Panc1 (cell line): ENCODE data around the gene USP44.

Source experiments
- CTCF ChIP-seq: fragments of 450-650 bp; IDR thresholded peaks from 2 replicates; pipeline ENCODE4 v1.5.1; 2017; ENCODE audit warnings: mild to moderate bottlenecking
- POLR2AphosphoS5 ChIP-seq: IDR thresholded peaks from 2 replicates; pipeline ENCODE4 v1.6.1; 2012; ENCODE audit warnings: mild to moderate bottlenecking, low read depth, low read length, moderate library complexity
- REST ChIP-seq, 2 experiments: IDR thresholded peaks; 2 replicates each; pipeline ENCODE4 v1.6.1; 2011 to 2012; ENCODE audit warnings: low read depth in 2 of 2, control low read depth in 1 of 2, low read length in 1 of 2, mild to moderate bottlenecking in 1 of 2, moderate library complexity in 1 of 2; ENCODE audit not compliant: insufficient read depth in 1 of 2

GRCh38 chr12:95551305-95551704 is at the start of gene USP44:
- TF ChIP-seq CTCF (no peak), REST (IDR thresholded peaks at IDR 0.05; ENCODE audit: insufficient read depth in 1 of 2, low read depth in 2 of 2, low read length in 1 of 2) (no peak), POLR2AphosphoS5 (no peak)
